Ascending aorta (tissue), 2 donors: ENCODE measurements around the gene TAF1D. TPM values are rescaled to one million over a fixed set of nuclear protein-coding genes. Genes with fewer than 3 reads are reported as not detected.

Source experiments
- DNase-seq, 2 donors: peaks; one replicate each; pipeline ENCODE4 v3.0.0-alpha.2; 2019; ENCODE audit warnings: low spot score in 2 of 2
- H3K27ac ChIP-seq, 2 donors: fragments of 200-600 bp; sonication (generic); one replicate each; pipeline ENCODE4 v1.5.1; 2016 to 2017; ENCODE audit warnings: mild to moderate bottlenecking in 1 of 2
- H3K27me3 ChIP-seq: fragments of 200-600 bp; sonication (generic); one replicate; pipeline ENCODE4 v1.5.1; 2017
- H3K36me3 ChIP-seq, 2 donors: fragments of 200-600 bp; sonication (generic); one replicate each; pipeline ENCODE4 v1.5.1; 2016
- H3K4me1 ChIP-seq, 2 donors: fragments of 200-600 bp; sonication (generic); one replicate each; pipeline ENCODE4 v1.5.1; 2016 to 2017; ENCODE audit warnings: mild to moderate bottlenecking in 1 of 2
- H3K4me3 ChIP-seq, 2 donors: fragments of 200-600 bp; sonication (generic); one replicate each; pipeline ENCODE4 v1.5.1; 2016 to 2017; ENCODE audit warnings: mild to moderate bottlenecking in 1 of 2
- H3K9me3 ChIP-seq, 2 donors: fragments of 200-600 bp; sonication (generic); one replicate each; pipeline ENCODE4 v1.5.1; 2016
- intact Hi-C: fragments of 100-400 bp; cut with DNase I; formaldehyde crosslinking; loops from one replicate; pipeline ENCODE4 v1.15.1; 2023
- total RNA-seq: library from RNA; depleted of rRNA; stranded (reverse); fragments of >200 nt; gene quantifications from one replicate; pipeline ENCODE4 v1.1.0, GENCODE V29; 2016
- TF ChIP-seq, protein P1 (sequence below), 3 experiments: fragments of 200-600 bp in 2 of 3; fragments of 450-650 bp in 1 of 3; sonication (generic) in 2 of 3; IDR thresholded peaks; one replicate each; pipeline ENCODE4 v1.5.1; 2016 to 2019; ENCODE audit warnings: antibody characterized with exemption in 3 of 3, mild to moderate bottlenecking in 1 of 3, moderate library complexity in 1 of 3

The TAF1D gene
- total RNA-seq, 1 donor from 2014 or later = 81.1 TPM

DNA sequence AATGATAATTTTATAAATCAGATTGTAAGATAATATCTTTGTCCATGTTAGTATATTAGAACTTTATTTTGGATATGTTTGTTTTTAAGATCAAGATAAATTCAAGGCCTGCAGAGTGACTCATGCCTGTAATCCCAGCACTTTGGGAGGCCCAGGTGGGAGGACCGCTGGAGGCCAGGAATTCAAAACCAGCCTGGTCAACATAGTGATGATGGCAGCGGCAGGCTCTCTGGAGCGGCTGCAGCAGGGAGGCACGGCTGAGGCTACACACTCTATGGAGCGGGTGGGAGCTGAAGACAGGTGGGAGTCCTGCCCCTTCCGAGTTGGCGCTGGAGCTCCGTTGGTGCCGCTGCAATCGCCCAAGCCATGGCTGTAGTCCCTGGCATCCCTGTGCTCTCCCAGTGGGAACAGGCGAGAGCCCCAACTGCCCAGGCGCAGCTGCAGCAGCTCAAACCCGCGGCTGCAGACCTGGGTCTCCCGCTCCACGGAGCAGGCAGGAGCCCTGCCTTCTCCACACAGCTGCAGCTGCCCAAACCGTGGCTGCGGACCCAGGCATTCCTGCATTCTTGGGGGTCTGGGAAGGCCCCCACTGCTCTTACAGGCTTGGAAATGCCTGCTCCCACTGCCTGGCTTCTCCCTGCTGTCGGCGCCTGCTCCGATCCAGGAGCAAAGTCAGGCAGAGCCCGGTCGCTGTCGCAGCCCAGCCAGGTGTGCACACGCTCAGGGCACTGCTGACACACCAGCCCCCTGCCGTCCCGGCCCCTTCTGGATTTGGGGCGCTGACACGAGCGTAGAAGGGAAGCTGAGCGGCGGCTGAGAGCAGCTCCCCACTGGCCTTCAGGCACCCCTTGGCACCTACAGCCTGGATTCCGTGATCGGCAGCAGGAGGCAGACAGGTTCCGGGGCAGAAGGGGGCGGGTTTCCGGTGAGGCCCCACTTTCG, 16.9 kb upstream of the TAF1D start:
- intact Hi-C loops = no loop called here
- no peak for DNase-seq
- Histone ChIP-seq H3K9me3 (no peaks in the 10 kb centered on the region), H3K4me1 (no peaks in the 10 kb centered on the region), H3K27me3 (no peaks in the 10 kb centered on the region), H3K36me3 (peaks cover 62 to 77% of the 10 kb centered on the region in 2 donors), H3K4me3 (no peak overlapping the region), H3K27ac (no peak overlapping the region)
- TF ChIP-seq, protein P1, sequence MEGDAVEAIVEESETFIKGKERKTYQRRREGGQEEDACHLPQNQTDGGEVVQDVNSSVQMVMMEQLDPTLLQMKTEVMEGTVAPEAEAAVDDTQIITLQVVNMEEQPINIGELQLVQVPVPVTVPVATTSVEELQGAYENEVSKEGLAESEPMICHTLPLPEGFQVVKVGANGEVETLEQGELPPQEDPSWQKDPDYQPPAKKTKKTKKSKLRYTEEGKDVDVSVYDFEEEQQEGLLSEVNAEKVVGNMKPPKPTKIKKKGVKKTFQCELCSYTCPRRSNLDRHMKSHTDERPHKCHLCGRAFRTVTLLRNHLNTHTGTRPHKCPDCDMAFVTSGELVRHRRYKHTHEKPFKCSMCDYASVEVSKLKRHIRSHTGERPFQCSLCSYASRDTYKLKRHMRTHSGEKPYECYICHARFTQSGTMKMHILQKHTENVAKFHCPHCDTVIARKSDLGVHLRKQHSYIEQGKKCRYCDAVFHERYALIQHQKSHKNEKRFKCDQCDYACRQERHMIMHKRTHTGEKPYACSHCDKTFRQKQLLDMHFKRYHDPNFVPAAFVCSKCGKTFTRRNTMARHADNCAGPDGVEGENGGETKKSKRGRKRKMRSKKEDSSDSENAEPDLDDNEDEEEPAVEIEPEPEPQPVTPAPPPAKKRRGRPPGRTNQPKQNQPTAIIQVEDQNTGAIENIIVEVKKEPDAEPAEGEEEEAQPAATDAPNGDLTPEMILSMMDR (IDR thresholded peaks at IDR 0.05) = no peak

DNA sequence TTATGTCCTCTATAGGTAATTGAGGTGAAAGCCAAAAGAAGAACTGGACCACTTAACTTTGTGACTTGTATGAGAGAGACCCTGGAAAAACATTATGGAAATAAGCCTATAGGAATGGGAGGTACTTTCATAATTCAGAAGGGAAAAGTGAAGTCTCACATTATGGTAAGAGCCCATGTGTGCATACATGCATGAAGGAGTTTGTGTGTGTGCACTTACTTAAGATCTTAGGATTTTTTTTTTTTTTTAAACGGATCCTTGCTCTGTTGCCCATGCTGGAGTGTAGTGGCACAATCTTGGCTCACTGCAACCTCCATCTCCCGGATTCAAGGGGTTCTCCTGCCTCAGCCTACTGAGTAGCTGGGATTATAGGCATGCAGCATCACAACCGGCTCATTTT, 16.0 kb upstream of the TAF1D start:
- Histone ChIP-seq H3K9me3 (no peaks in the 10 kb centered on the region), H3K4me3 (no peak overlapping the region), H3K36me3 (peaks cover 56 to 73% of the 10 kb centered on the region in 2 donors), H3K27me3 (no peaks in the 10 kb centered on the region), H3K27ac (no peak overlapping the region), H3K4me1 (no peaks in the 10 kb centered on the region)
- no peak for DNase-seq
- TF ChIP-seq, protein P1 (IDR thresholded peaks at IDR 0.05) = no peak
- intact Hi-C loops = no loop called here

DNA sequence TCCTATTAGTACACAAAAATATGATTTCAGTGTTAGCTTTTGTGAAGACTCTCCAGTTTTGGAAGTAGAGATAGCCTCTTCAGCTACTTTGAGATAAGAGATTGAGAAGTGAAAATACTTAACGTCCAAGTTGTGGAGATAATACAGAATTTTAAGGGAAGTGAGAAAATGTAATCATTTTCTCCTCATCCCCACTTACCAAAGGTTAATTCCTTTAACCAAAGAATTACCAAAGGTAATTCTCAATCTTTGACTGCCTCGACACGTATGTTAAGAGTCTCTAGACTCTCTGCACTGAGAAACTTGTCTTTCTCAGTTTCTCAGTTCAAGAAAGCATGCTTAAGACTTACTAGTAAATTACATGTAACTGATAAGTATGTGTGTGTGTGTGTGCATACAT, 15.5 kb upstream of the TAF1D start:
- H3K27me3 ChIP-seq = no peaks in the 10 kb centered on the region
- peaks cover 54 to 72% of the 10 kb centered on the region in 2 donors for H3K36me3 ChIP-seq
- TF ChIP-seq, protein P1 (IDR thresholded peaks at IDR 0.05) = no peak
- intact Hi-C loops = no loop called here
- no peak overlapping the region for H3K27ac ChIP-seq
- DNase-seq = no peak
- H3K4me3 ChIP-seq = no peak overlapping the region
- H3K4me1 ChIP-seq = no peaks in the 10 kb centered on the region
- no peaks in the 10 kb centered on the region for H3K9me3 ChIP-seq

DNA sequence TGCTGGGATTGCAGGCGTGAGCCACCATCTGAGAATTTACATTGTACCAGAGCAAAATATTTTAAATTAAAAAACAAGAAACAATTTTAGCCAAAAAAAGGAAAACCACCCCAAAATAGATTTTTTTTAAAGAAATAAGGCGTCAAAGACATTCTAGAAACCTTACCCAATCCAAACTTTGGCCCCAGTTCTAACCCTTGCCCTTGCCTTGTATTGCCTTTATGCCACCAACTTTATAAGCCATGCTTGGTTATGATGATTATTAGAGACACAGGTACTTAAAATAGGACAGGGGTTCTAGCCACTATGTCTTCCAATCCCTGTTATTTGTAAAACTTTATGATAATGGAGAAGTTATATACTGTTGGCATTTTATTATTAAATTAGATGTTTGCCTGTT, 11.9 kb upstream of the TAF1D start:
- intact Hi-C loops = no loop called here
- Histone ChIP-seq H3K9me3 (no peaks in the 10 kb centered on the region), H3K4me3 (no peak overlapping the region), H3K27ac (no peak overlapping the region), H3K36me3 (peaks cover 31 to 39% of the 10 kb centered on the region in 2 donors), H3K4me1 (no peaks in the 10 kb centered on the region), H3K27me3 (no peaks in the 10 kb centered on the region)
- DNase-seq = no peak
- TF ChIP-seq, protein P1 (IDR thresholded peaks at IDR 0.05) = no peak

DNA sequence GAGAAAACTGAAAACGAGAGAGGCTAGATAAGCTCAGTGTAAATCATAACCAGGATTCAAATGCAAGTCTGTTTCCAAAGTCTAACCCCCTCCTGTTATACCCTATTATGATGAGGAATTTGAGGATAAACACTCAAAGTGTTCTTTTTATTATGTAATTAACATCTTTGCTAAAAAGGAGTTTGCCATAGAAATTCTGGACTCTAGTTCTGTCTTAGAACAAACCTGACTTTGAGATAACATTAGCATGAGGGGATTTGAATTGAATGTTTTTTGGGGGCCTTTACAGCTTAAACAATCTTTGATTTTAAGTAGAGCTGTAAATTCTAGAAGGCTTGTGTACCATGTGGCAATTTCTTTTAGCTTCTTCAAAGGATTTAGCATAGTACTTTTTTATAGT, 9.7 kb upstream of the TAF1D start:
- no peak overlapping the region for H3K4me3 ChIP-seq
- H3K4me1 ChIP-seq = no peaks in the 10 kb centered on the region
- TF ChIP-seq, protein P1 (IDR thresholded peaks at IDR 0.05) = no peak
- H3K36me3 ChIP-seq = peaks cover 16 to 19% of the 10 kb centered on the region in 2 donors
- H3K9me3 ChIP-seq = no peaks in the 10 kb centered on the region
- intact Hi-C loops = no loop called here
- H3K27me3 ChIP-seq = no peaks in the 10 kb centered on the region
- H3K27ac ChIP-seq = no peak overlapping the region
- no peak for DNase-seq
